ENCODE measurements around the gene FXN. TPM values are rescaled to one million over a fixed set of nuclear protein-coding genes. Genes with fewer than 3 reads are reported as not detected.

Gene FXN
- total and polyA plus RNA-seq, 3 experiments from 2014 or later: 30.0 to 56.1 (median 31.1) TPM

DNA sequence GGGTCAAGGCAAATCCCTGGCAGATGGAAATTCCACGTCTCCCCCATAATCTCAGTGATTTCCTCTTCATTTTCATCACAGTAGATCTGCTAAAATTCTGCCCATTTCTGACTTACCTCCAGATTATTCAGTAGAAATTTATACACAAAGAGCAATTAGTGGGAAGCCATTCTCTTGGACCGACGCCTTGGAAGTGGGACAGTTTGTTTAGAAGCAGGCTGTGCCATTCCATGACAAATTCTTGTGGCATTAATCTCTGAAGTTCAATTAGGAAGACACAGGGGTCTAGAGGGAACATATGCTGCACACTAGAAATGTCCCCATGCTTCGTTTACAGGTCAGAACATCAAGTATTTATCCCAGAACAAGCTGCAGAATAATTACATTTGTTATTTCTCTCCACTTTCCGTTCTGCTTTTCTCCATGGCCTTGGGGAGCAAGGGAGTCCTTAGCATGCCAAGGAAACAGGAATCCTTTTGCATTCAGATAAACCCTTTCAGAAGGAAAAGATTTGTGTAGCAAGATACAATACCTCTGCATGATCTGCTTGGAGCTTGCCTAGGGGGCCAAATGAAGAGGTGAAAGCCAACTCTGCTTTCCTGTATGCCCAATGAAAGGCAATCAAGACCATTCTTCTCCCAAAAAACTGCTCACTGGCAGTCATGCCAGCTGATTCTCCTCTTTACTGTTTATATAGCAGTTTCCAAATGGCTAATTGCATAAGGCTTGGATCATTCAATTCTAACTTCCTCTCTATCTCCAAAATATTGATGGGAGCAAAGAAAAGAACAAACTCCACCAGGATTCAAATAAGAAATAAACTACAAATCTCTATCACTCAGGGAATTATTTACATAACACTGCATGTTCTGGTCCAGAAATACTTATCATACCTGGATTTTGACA is 19.1 kb upstream of the FXN start:
- ChIA-PET POLR2A (no interaction called here), CTCF (interaction anchor here (0.6 to 1.6 kb wide), 2 partner anchors 8 to 10 kb away, joined by 3 to 4 read pairs; no protein-coding TSS in a partner anchor)
- H3K9me3 Mint-ChIP-seq: no peaks in the 10 kb centered on the region
- peaks cover 22% of the 10 kb centered on the region for H3K4me1 ChIP-seq (ENCODE audit: insufficient read depth, low read length)
- H3K27me3 Mint-ChIP-seq: peaks cover 8 to 28% of the 10 kb centered on the region in 2 donors
- no peak overlapping the region for H3K4me3 Mint-ChIP-seq
- H3K36me3 ChIP-seq (ENCODE audit: insufficient read depth, low read length): no peaks in the 10 kb centered on the region
- peaks cover 24 to 33% (median 30%) of the 10 kb centered on the region in 3 donors for H3K4me1 Mint-ChIP-seq
- no peak for DNase-seq
- peak overlapping the region in 1 of 8 donors; percentile 12 for H3K27ac Mint-ChIP-seq
- H3K4me3 ChIP-seq (ENCODE audit: low read length): no peak overlapping the region
- no peaks in the 10 kb centered on the region for H3K9me3 ChIP-seq (ENCODE audit: low read length)
- H3K36me3 Mint-ChIP-seq: peaks cover 0 to 2% (median 0%) of the 10 kb centered on the region in 3 donors
- no peak overlapping the region for H3K27ac ChIP-seq (ENCODE audit: low read depth, low read length)
- H3K27me3 ChIP-seq (ENCODE audit: insufficient read depth, low read length, poor library complexity, severe bottlenecking): no peaks in the 10 kb centered on the region

DNA sequence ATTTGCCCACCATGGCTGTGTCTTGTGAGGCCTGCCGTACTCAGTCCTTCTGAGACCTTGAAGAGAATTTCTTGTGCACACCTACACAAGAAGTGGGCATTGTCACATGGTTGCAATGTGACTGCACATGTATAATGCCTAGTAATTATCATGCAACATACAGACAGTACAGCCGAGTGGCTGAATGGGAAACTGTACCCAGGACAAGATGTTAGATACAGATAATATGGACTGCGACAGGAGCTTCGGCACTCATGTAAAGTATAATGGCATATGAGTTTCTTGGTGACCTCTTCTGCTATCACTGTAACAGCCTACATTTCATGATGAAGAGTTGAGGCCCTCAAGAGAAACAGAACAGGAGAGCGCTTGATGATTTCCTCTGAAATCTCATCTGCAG is 16.8 kb upstream of the FXN start:
- Mint-ChIP-seq H3K9me3 (no peaks in the 10 kb centered on the region), H3K4me3 (no peak overlapping the region), H3K27ac (peak overlapping the region in 1 of 8 donors; percentile 7), H3K36me3 (peaks cover 0 to 3% (median 0%) of the 10 kb centered on the region in 3 donors), H3K27me3 (peaks cover 7 to 15% of the 10 kb centered on the region in 2 donors), H3K4me1 (peaks cover 20 to 32% (median 21%) of the 10 kb centered on the region in 3 donors)
- CTCF ChIA-PET: no interaction called here
- POLR2A ChIA-PET: no interaction called here
- H3K4me3 ChIP-seq (ENCODE audit: low read length): no peak overlapping the region
- no peaks in the 10 kb centered on the region for H3K9me3 ChIP-seq (ENCODE audit: low read length)
- no peak overlapping the region for H3K27ac ChIP-seq (ENCODE audit: low read depth, low read length)
- no peaks in the 10 kb centered on the region for H3K27me3 ChIP-seq (ENCODE audit: insufficient read depth, low read length, poor library complexity, severe bottlenecking)
- no peak for DNase-seq
- H3K36me3 ChIP-seq (ENCODE audit: insufficient read depth, low read length): no peaks in the 10 kb centered on the region
- H3K4me1 ChIP-seq (ENCODE audit: insufficient read depth, low read length): peaks cover 22% of the 10 kb centered on the region

DNA sequence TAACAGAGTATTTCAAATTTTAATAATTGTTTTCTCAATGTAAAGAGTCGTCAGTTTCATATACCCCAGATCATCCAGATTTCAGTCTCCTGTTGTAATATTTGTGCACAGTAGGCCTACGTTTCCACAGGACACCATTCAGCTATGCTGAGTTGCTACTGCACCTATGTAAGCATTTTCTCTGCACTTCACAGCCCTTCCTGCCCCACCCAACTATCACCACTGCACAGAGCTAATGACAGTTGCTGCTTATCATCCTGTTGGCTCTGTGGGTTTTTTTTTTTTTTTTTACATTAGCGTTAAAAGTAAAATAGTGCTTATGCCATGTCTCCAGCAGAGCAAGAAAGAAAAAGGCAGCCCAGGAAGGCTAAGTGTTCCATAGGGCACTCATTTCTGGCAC is 15.7 kb upstream of the FXN start:
- Mint-ChIP-seq H3K27me3 (peaks cover 2 to 14% of the 10 kb centered on the region in 2 donors), H3K4me1 (peaks cover 20 to 32% (median 21%) of the 10 kb centered on the region in 3 donors), H3K36me3 (peaks cover 0 to 3% (median 0%) of the 10 kb centered on the region in 3 donors), H3K9me3 (no peaks in the 10 kb centered on the region), H3K27ac (peak overlapping the region in 4 of 8 donors; percentile 5 to 59 (median 32)), H3K4me3 (peak overlapping the region in 2 of 7 donors; percentile 41 to 52)
- H3K9me3 ChIP-seq (ENCODE audit: low read length): no peaks in the 10 kb centered on the region
- H3K4me3 ChIP-seq (ENCODE audit: low read length): no peak overlapping the region
- H3K36me3 ChIP-seq (ENCODE audit: insufficient read depth, low read length): no peaks in the 10 kb centered on the region
- H3K27ac ChIP-seq (ENCODE audit: low read depth, low read length): peak overlapping the region; percentile 51
- H3K4me1 ChIP-seq (ENCODE audit: insufficient read depth, low read length): peaks cover 22% of the 10 kb centered on the region
- ChIA-PET CTCF (interaction anchor here (0.8 to 1.9 kb wide), 6 partner anchors 8 to 436 kb away, joined by 3 to 5 read pairs (median 4); partner anchors contain the start of gene FXN), POLR2A (interaction anchor here (1.3 kb wide), 1 partner anchor 16 kb away, joined by 4 read pairs; the partner anchor contains the start of gene FXN)
- no peaks in the 10 kb centered on the region for H3K27me3 ChIP-seq (ENCODE audit: insufficient read depth, low read length, poor library complexity, severe bottlenecking)
- peak; percentile 5 to 58 (median 40) for DNase-seq

DNA sequence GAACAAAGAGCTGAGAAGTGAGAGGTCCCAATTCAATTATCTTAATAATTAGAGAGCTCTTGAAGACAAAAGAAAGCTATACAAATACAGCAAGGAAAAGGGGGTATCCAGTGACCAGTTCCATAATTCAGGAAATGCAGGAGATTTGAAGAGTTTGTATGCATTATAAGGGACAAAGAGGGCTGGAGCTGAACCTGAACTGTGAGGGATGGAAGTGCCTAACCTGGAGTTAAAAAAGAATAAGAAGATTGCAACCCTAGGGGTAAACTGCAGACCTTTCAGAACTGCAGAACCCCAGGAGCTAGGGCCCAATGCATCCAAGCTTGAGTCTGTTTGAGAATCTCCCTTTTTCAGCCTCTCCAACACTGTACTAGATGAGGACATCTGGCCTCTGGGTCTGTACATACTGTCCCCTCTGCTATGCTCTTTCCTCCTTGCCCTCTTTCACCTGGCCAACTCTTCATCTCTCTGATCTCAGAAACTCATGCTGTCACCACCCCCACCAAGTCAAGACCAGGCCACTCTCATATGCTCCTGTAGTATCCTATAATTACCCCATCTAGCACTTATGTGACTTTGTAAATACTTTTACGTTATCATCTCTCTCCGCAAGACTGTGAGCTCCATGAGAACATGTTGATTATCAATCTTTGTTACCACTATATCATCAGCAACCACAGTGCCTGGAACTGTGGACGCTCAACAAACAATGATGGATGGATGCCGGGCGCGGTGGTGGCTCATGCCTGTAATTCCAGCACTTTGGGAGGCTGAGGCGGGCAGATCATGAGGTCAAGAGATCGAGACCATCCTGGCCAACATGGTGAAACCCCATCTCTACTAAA is 15.0 kb upstream of the FXN start:
- Histone ChIP-seq H3K36me3 (ENCODE audit: insufficient read depth, low read length) (no peaks in the 10 kb centered on the region), H3K9me3 (ENCODE audit: low read length) (no peaks in the 10 kb centered on the region), H3K4me3 (ENCODE audit: low read length) (no peak overlapping the region), H3K27ac (ENCODE audit: low read depth, low read length) (peak overlapping the region; percentile 51), H3K4me1 (ENCODE audit: insufficient read depth, low read length) (peaks cover 22% of the 10 kb centered on the region), H3K27me3 (ENCODE audit: insufficient read depth, low read length, poor library complexity, severe bottlenecking) (no peaks in the 10 kb centered on the region)
- Mint-ChIP-seq H3K4me3 (peak overlapping the region in 3 of 7 donors; percentile 2 to 52 (median 41)), H3K27me3 (peaks cover 2 to 10% of the 10 kb centered on the region in 2 donors), H3K36me3 (peaks cover 0 to 3% (median 0%) of the 10 kb centered on the region in 3 donors), H3K27ac (peak overlapping the region in 4 of 8 donors; percentile 5 to 59 (median 19)), H3K4me1 (peaks cover 20 to 32% (median 21%) of the 10 kb centered on the region in 3 donors), H3K9me3 (no peaks in the 10 kb centered on the region)
- POLR2A ChIA-PET: interaction anchor here (1.3 kb wide), 1 partner anchor 15 kb away, joined by 4 read pairs; the partner anchor contains the start of gene FXN
- DNase-seq: no peak
- CTCF ChIA-PET: interaction anchor here (0.8 to 1.9 kb wide), 6 partner anchors 8 to 437 kb away, joined by 3 to 5 read pairs (median 4); partner anchors contain the start of gene FXN

GRCh38 chr9:69023650-69024049 is 11.9 kb upstream of the FXN start:
- no peaks in the 10 kb centered on the region for H3K9me3 ChIP-seq (ENCODE audit: low read length)
- DNase-seq: no peak
- H3K9me3 Mint-ChIP-seq: no peaks in the 10 kb centered on the region
- H3K4me1 ChIP-seq (ENCODE audit: insufficient read depth, low read length): peaks cover 39% of the 10 kb centered on the region
- no peaks in the 10 kb centered on the region for H3K27me3 ChIP-seq (ENCODE audit: insufficient read depth, low read length, poor library complexity, severe bottlenecking)
- ChIA-PET POLR2A (no interaction called here), CTCF (interaction anchor here (0.7 to 2.3 kb wide), 3 partner anchors 8 to 26 kb away, joined by 3 to 11 read pairs (median 5); partner anchors contain the start of gene FXN)
- H3K36me3 ChIP-seq (ENCODE audit: insufficient read depth, low read length): no peaks in the 10 kb centered on the region
- peaks cover 28 to 42% (median 32%) of the 10 kb centered on the region in 3 donors for H3K4me1 Mint-ChIP-seq
- no peak overlapping the region for H3K4me3 Mint-ChIP-seq
- H3K27ac Mint-ChIP-seq: peak overlapping the region in 1 of 8 donors; percentile 7
- no peak overlapping the region for H3K27ac ChIP-seq (ENCODE audit: low read depth, low read length)
- H3K4me3 ChIP-seq (ENCODE audit: low read length): no peak overlapping the region
- H3K36me3 Mint-ChIP-seq: peaks cover 0 to 3% (median 0%) of the 10 kb centered on the region in 3 donors
- H3K27me3 Mint-ChIP-seq: peaks cover 1 to 8% of the 10 kb centered on the region in 2 donors

- peak in 3 of 5 donors; percentile 31 to 58 (median 47) for DNase-seq
- H3K36me3 ChIP-seq (ENCODE audit: insufficient read depth, low read length): no peaks in the 10 kb centered on the region
- no peaks in the 10 kb centered on the region for H3K9me3 Mint-ChIP-seq
- no peaks in the 10 kb centered on the region for H3K36me3 Mint-ChIP-seq
- no peaks in the 10 kb centered on the region for H3K9me3 ChIP-seq (ENCODE audit: low read length)
- no peak overlapping the region for H3K4me3 Mint-ChIP-seq
- no peaks in the 10 kb centered on the region for H3K27me3 ChIP-seq (ENCODE audit: insufficient read depth, low read length, poor library complexity, severe bottlenecking)
- no peak overlapping the region for H3K27ac ChIP-seq (ENCODE audit: low read depth, low read length)
- peak overlapping the region in 1 of 8 donors; percentile 61 for H3K27ac Mint-ChIP-seq
- peaks cover 30% of the 10 kb centered on the region for H3K4me1 ChIP-seq (ENCODE audit: insufficient read depth, low read length)
- no peak overlapping the region for H3K4me3 ChIP-seq (ENCODE audit: low read length)
- peaks cover 1 to 8% of the 10 kb centered on the region in 2 donors for H3K27me3 Mint-ChIP-seq
- ChIA-PET POLR2A (no interaction called here), CTCF (interaction anchor here (1.4 kb wide), 2 partner anchors 8 to 11 kb away, joined by 4 to 5 read pairs; no protein-coding TSS in a partner anchor)
- H3K4me1 Mint-ChIP-seq: peaks cover 23 to 39% (median 30%) of the 10 kb centered on the region in 3 donors
Observed at GRCh38 chr9:69027355-69028097, 8.0 kb upstream of the FXN start.

DNA sequence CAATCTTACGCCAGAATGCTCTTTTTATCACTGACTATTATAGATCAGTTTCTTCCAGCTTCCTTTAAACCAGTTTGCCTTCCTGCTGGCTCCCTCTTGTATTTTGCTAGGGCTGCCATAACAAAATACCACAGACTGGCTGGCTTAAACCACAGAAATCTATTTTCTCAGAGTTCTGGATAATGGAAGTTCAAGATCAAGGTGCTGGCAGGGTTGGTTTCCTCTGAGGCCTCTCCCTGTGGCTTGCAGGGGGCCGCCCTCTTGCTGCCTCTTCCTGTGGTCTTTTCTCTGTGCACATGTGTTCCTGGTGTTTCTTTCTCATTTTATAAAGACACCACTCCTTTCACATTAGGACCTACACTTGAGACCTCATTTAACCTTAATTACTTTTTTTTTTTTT is 6.8 kb upstream of the FXN start:
- POLR2A ChIA-PET: interaction anchor here (0.6 kb wide), 1 partner anchor 17 kb away, joined by 3 read pairs; no protein-coding TSS in a partner anchor
- Histone ChIP-seq H3K27ac (ENCODE audit: low read depth, low read length) (no peak overlapping the region), H3K4me1 (ENCODE audit: insufficient read depth, low read length) (peaks cover 30% of the 10 kb centered on the region), H3K36me3 (ENCODE audit: insufficient read depth, low read length) (no peaks in the 10 kb centered on the region), H3K9me3 (ENCODE audit: low read length) (no peaks in the 10 kb centered on the region), H3K4me3 (ENCODE audit: low read length) (no peak overlapping the region), H3K27me3 (ENCODE audit: insufficient read depth, low read length, poor library complexity, severe bottlenecking) (no peaks in the 10 kb centered on the region)
- no peaks in the 10 kb centered on the region for H3K36me3 Mint-ChIP-seq
- H3K4me1 Mint-ChIP-seq: peaks cover 23 to 39% (median 30%) of the 10 kb centered on the region in 3 donors
- H3K4me3 Mint-ChIP-seq: peak overlapping the region in 4 of 7 donors; percentile 3 to 72 (median 58)
- CTCF ChIA-PET: interaction anchor here (1.4 kb wide), 1 partner anchor 9 kb away, joined by 5 read pairs; no protein-coding TSS in a partner anchor
- peaks cover 1 to 3% of the 10 kb centered on the region in 2 donors for H3K27me3 Mint-ChIP-seq
- peak in 2 of 5 donors; percentile 53 to 75 for DNase-seq
- H3K9me3 Mint-ChIP-seq: no peaks in the 10 kb centered on the region
- peak overlapping the region in 2 of 8 donors; percentile 35 to 36 for H3K27ac Mint-ChIP-seq

Measured in CD8-positive, alpha-beta memory T cell (primary cell).